HepG2 (cell line): ENCODE data around the gene ECM1. TPM values are rescaled to one million over a fixed set of nuclear protein-coding genes. Genes with fewer than 3 reads are reported as not detected.

Experiments used
- ATAC-seq: fragments of 200-7000 bp; cut with Tn5 transposase; 3 replicates; pipeline ENCODE4 v1.9.1; 2020; ENCODE audit warnings: mild to moderate bottlenecking, moderate library complexity
- BruUV-seq: library from RNA; stranded (reverse); fragments of 400-500 nt; replicated peaks from 2 replicates; lab custom pipeline; 2021; lab: Mats Ljungman, UMichigan
- CTCF ChIA-PET: fragments of 300-600 bp; formaldehyde crosslinking; extraction: SDS; loops from one replicate; lab custom pipeline; 2021; ENCODE audit warnings: low total read pairs, inconsistent platforms, low intra/inter-chr PET ratio; lab: Yijun Ruan, JAX
- POLR2A ChIA-PET: fragments of 350-600 bp; sonication (Branson Sonifier 250); formaldehyde crosslinking; loops from one replicate; lab custom pipeline; 2020; ENCODE audit warnings: antibody characterized with exemption, inconsistent platforms; lab: Yijun Ruan, JAX
- DNase-seq: peaks from one replicate; pipeline ENCODE4 v3.0.0-alpha.2; 2015; ENCODE audit warnings: low spot score
- FAIRE-seq: peaks from 3 replicates; lab custom pipeline; 2011; peaks lifted over from hg19 to GRCh38; lab: Jason Lieb, UNC
- H2AFZ ChIP-seq: one replicate; pipeline ENCODE4 v1.6.1; 2011; ENCODE audit warnings: low read length, inconsistent platforms
- H3K27ac ChIP-seq: fragments of 300-600 bp; 3 replicates; pipeline ENCODE4 v1.8.0; 2011; ENCODE audit warnings: mixed run types, mild to moderate bottlenecking, mixed read lengths, low read length, inconsistent platforms; ENCODE audit not compliant: insufficient read depth; ENCODE audit errors: extremely low read length
- H3K27me3 ChIP-seq, 2 experiments: fragments of 200-600 bp in 1 of 2; 2 replicates in 1 of 2; 3 replicates in 1 of 2; pipeline versions ENCODE4 v1.6.0 to v1.8.0; 2011; ENCODE audit warnings: low read length in 2 of 2, mild to moderate bottlenecking in 2 of 2, moderate library complexity in 2 of 2, inconsistent platforms in 1 of 2; ENCODE audit not compliant: insufficient read depth in 2 of 2, control insufficient read depth in 1 of 2
- H3K36me3 ChIP-seq, 2 experiments: fragments of 200-600 bp in 1 of 2; replicated peaks in 1 of 2; 2 replicates in 1 of 2; 3 replicates in 1 of 2; pipeline versions ENCODE4 v1.5.1 to v1.8.0; 2011; ENCODE audit warnings: low read length in 2 of 2, inconsistent platforms in 1 of 2; ENCODE audit not compliant: insufficient read depth in 2 of 2, control insufficient read depth in 1 of 2
- H3K4me1 ChIP-seq: 2 replicates; pipeline ENCODE4 v1.5.1; 2012; ENCODE audit warnings: low read length, inconsistent platforms; ENCODE audit not compliant: insufficient read depth
- H3K4me2 ChIP-seq: 2 replicates; pipeline ENCODE4 v1.6.0; 2011; ENCODE audit warnings: low read depth, low read length, inconsistent platforms
- H3K4me3 ChIP-seq, 3 experiments: fragments of 200-600 bp in 1 of 3; sonication (generic), shearing (Covaris generic) in 1 of 3; replicated peaks in 1 of 3; 2 replicates each; pipeline ENCODE4 v1.5.1; 2011 to 2016; ENCODE audit warnings: low read length in 3 of 3, inconsistent platforms in 2 of 3, low read depth in 2 of 3, mild to moderate bottlenecking in 2 of 3, control low read depth in 1 of 3, mixed read lengths in 1 of 3; ENCODE audit not compliant: insufficient read depth in 1 of 3
- H3K79me2 ChIP-seq: one replicate; pipeline ENCODE4 v1.6.1; 2011; ENCODE audit warnings: low read length, inconsistent platforms; ENCODE audit not compliant: insufficient read depth
- H3K9ac ChIP-seq: 2 replicates; pipeline ENCODE4 v1.6.0; 2011; ENCODE audit warnings: mild to moderate bottlenecking, low read depth, low read length, inconsistent platforms; ENCODE audit not compliant: insufficient read depth
- H3K9me3 ChIP-seq: 2 replicates; pipeline ENCODE4 v1.5.1; 2012; ENCODE audit warnings: mild to moderate bottlenecking, low read length
- H4K20me1 ChIP-seq: 2 replicates; pipeline ENCODE4 v1.6.0; 2011; ENCODE audit warnings: inconsistent platforms, mild to moderate bottlenecking, low read length, moderate library complexity; ENCODE audit not compliant: insufficient read depth
- DDIT3 ChIP-seq: sonication (generic); formaldehyde crosslinking; IDR thresholded peaks from 2 replicates; pipeline ENCODE4 v1.4.0; 2020; ENCODE audit warnings: mild to moderate bottlenecking, missing genetic modification reagents
- GLMP ChIP-seq: sonication (generic); formaldehyde crosslinking; IDR thresholded peaks from 2 replicates; pipeline ENCODE4 v1.9.0; 2021; ENCODE audit warnings: missing genetic modification reagents, mild to moderate bottlenecking, borderline replicate concordance
- HOXA7 ChIP-seq: sonication (generic); formaldehyde crosslinking; IDR thresholded peaks from 2 replicates; pipeline ENCODE4 v1.8.1; 2022; ENCODE audit warnings: mild to moderate bottlenecking, missing genetic modification reagents, moderate library complexity
- KAT8 ChIP-seq: IDR thresholded peaks from 2 replicates; pipeline ENCODE4 v1.6.1; 2016; ENCODE audit warnings: missing genetic modification reagents, missing compliant biosample characterization
- KLF11 ChIP-seq: IDR thresholded peaks from 2 replicates; pipeline ENCODE4 v1.6.1; 2016; ENCODE audit warnings: missing compliant biosample characterization
- KLF6 ChIP-seq: IDR thresholded peaks from 2 replicates; pipeline ENCODE4 v1.8.0; 2016; ENCODE audit warnings: missing biosample characterization, missing genetic modification reagents
- RARG ChIP-seq: sonication (generic); formaldehyde crosslinking; IDR thresholded peaks from 2 replicates; pipeline ENCODE4 v1.4.0; 2020; ENCODE audit warnings: low read depth, mild to moderate bottlenecking, missing genetic modification reagents
- RNF219 ChIP-seq: sonication (generic); formaldehyde crosslinking; IDR thresholded peaks from 2 replicates; pipeline ENCODE4 v1.5.0; 2020; ENCODE audit warnings: mild to moderate bottlenecking, missing genetic modification reagents
- SP2 ChIP-seq: sonication (generic); formaldehyde crosslinking; IDR thresholded peaks from 2 replicates; pipeline ENCODE4 v1.5.1; 2020; ENCODE audit warnings: mild to moderate bottlenecking, missing genetic modification reagents
- SUZ12 ChIP-seq: fragments of 150-350 bp; IDR thresholded peaks from 2 replicates; pipeline ENCODE4 v1.6.1; 2014; ENCODE audit warnings: low read depth, low read length
- ZNF207 ChIP-seq: fragments of 450-650 bp; IDR thresholded peaks from 2 replicates; pipeline ENCODE4 v1.6.1; 2016; ENCODE audit warnings: antibody characterized with exemption, borderline replicate concordance
- ZNF543 ChIP-seq: sonication (generic); formaldehyde crosslinking; IDR thresholded peaks from 2 replicates; pipeline ENCODE4 v1.4.0; 2020; ENCODE audit warnings: mild to moderate bottlenecking, missing genetic modification reagents
- WGBS: methylation state at CpG from one replicate; pipeline ENCODE4 v1.1.6; 2017; ENCODE audit warnings: low lambda C conversion rate; 5-methylcytosine and 5-hydroxymethylcytosine counted together
- in situ Hi-C: cut with HindIII; loops from 2 replicates; pipeline ENCODE4 v1.10.0; 2017; ENCODE audit warnings: low pct_unique_long_range_greater_than_20kb; ENCODE audit not compliant: extremely low pct_ligation_motif_present
- intact Hi-C: fragments of 100-400 bp; cut with micrococcal nuclease; formaldehyde crosslinking; loops from one replicate; pipeline ENCODE4 v1.10.0; 2022; ENCODE audit not compliant: unreplicated experiment
- polyA plus RNA-seq, 8 experiments: library from polyadenylated mRNA; depleted of rRNA in 3 of 8; stranded (reverse) in 7 of 8; unstranded in 1 of 8; fragments of >200 nt; fragmentation: Illumina TruSeq in 4 of 8; extraction: Trizol in 4 of 8; gene quantifications; 2 replicates each; pipeline versions ENCODE4 v1.2.1 to v1.2.3, GENCODE V29; 2011 to 2016; ENCODE audit warnings: low read depth in 4 of 8, missing spikeins in 1 of 8, mixed read lengths in 1 of 8; ENCODE audit not compliant: insufficient read depth in 1 of 8
- total RNA-seq, 5 experiments: library from RNA; depleted of rRNA; stranded (reverse); fragments of >200 nt; fragmentation: Illumina TruSeq; extraction: Trizol; gene quantifications; 2 replicates each; pipeline ENCODE4 v1.2.3, GENCODE V29; 2016; ENCODE audit warnings: low read depth in 1 of 5
- TF ChIP-seq, protein P1 (sequence below): sonication (generic); formaldehyde crosslinking; IDR thresholded peaks from 2 replicates; pipeline ENCODE4 v1.9.0; 2022; ENCODE audit warnings: missing genetic modification reagents, mild to moderate bottlenecking, borderline replicate concordance

ECM1 gene
- total and polyA plus RNA-seq, 2 of the 13 experiments (the other 11 are each of a cell fraction or from before 2014, with no cell fraction given), result 0.42 to 1.0 TPM

- BruUV-seq, result no TSS peak
- intact Hi-C loops, result no loop called here
- POLR2A ChIA-PET, result interaction anchor here (0.7 kb wide), 1 partner anchor 13 kb away, joined by 3 read pairs; no protein-coding TSS in a partner anchor
These were observed 37.6 kb downstream of the ECM1 start for GRCh38 chr1:150545486-150546032.

GRCh38 chr1:150546294-150546937 is 38.5 kb downstream of the ECM1 start:
- WGBS, result 83% methylated on average over 16 of the region's 16 CpGs
- in situ Hi-C loops (no loop called here), intact Hi-C loops (no loop called here)
- H4K20me1 ChIP-seq, result no peaks in the 10 kb centered on the region
- H3K79me2 ChIP-seq, result no peaks in the 10 kb centered on the region
- H3K36me3 ChIP-seq, result no peaks in the 10 kb centered on the region
- BruUV-seq, result no TSS peak
- no peak for DNase-seq
- no peak for ATAC-seq
- H3K4me2 ChIP-seq, result no peak overlapping the region
- no peak overlapping the region for H3K9ac ChIP-seq
- H3K27me3 ChIP-seq, result no peaks in the 10 kb centered on the region; a peak in 1 of 5 replicates
- FAIRE-seq, result no peak
- H3K4me1 ChIP-seq, result peaks cover 50% of the 10 kb centered on the region
- CTCF ChIA-PET, result no interaction called here
- POLR2A ChIA-PET, result no interaction called here
- H3K9me3 ChIP-seq, result no peaks in the 10 kb centered on the region
- no peak overlapping the region for H2AFZ ChIP-seq
- H3K4me3 ChIP-seq, result no peak overlapping the region
- H3K27ac ChIP-seq, result no peak overlapping the region
- no peak for TF ChIP-seq KAT8 (CRISPR knock-in tag)
- TF ChIP-seq SP2 (CRISPR knock-in tag), result no peak
- TF ChIP-seq KLF6 (CRISPR knock-in tag), result no peak
- TF ChIP-seq ZNF543, result no peak
- TF ChIP-seq, protein P1, sequence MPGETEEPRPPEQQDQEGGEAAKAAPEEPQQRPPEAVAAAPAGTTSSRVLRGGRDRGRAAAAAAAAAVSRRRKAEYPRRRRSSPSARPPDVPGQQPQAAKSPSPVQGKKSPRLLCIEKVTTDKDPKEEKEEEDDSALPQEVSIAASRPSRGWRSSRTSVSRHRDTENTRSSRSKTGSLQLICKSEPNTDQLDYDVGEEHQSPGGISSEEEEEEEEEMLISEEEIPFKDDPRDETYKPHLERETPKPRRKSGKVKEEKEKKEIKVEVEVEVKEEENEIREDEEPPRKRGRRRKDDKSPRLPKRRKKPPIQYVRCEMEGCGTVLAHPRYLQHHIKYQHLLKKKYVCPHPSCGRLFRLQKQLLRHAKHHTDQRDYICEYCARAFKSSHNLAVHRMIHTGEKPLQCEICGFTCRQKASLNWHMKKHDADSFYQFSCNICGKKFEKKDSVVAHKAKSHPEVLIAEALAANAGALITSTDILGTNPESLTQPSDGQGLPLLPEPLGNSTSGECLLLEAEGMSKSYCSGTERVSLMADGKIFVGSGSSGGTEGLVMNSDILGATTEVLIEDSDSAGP (CRISPR knock-in tag), result no peak
- TF ChIP-seq KLF11 (CRISPR knock-in tag), result no peak
- no peak for TF ChIP-seq RNF219 (CRISPR knock-in tag)
- TF ChIP-seq ZNF207, result no peak
- TF ChIP-seq RARG, result no peak
- no peak for TF ChIP-seq HOXA7 (CRISPR knock-in tag)
- TF ChIP-seq GLMP, result no peak
- TF ChIP-seq DDIT3 (CRISPR knock-in tag), result no peak

More at GRCh38 chr1:150545486-150546032, 37.6 kb downstream of the ECM1 start:
- H3K27me3 ChIP-seq, result no peaks in the 10 kb centered on the region; a peak in 1 of 5 replicates
- 73% methylated on average over 6 of the region's 6 CpGs for WGBS
- H3K79me2 ChIP-seq, result no peaks in the 10 kb centered on the region
- FAIRE-seq (no peak), ATAC-seq (no peak)
- CTCF ChIA-PET, result no interaction called here
- no peaks in the 10 kb centered on the region for H3K9me3 ChIP-seq
- H3K4me3 ChIP-seq, result no peak overlapping the region
- no peak overlapping the region for H2AFZ ChIP-seq
- in situ Hi-C loops, result no loop called here
- peaks cover 42% of the 10 kb centered on the region for H3K4me1 ChIP-seq
- H3K9ac ChIP-seq, result no peak overlapping the region
- TF ChIP-seq SUZ12, result no peak
- TF ChIP-seq, all 625 proteins: peak for 0
- Histone ChIP-seq H3K4me2 (no peak overlapping the region), H3K36me3 (no peaks in the 10 kb centered on the region), H3K27ac (no peak overlapping the region), H4K20me1 (no peaks in the 10 kb centered on the region)
- no peak for DNase-seq
